Measurements from ENCODE around the gene LMO1. TPM values are rescaled to one million over a fixed set of nuclear protein-coding genes. Genes with fewer than 3 reads are reported as not detected.

Gene LMO1
- total and polyA plus RNA-seq, 9 of the 15 experiments (the other 6 are each of a cell fraction or from before 2014, with no cell fraction given), result not detected

DNA sequence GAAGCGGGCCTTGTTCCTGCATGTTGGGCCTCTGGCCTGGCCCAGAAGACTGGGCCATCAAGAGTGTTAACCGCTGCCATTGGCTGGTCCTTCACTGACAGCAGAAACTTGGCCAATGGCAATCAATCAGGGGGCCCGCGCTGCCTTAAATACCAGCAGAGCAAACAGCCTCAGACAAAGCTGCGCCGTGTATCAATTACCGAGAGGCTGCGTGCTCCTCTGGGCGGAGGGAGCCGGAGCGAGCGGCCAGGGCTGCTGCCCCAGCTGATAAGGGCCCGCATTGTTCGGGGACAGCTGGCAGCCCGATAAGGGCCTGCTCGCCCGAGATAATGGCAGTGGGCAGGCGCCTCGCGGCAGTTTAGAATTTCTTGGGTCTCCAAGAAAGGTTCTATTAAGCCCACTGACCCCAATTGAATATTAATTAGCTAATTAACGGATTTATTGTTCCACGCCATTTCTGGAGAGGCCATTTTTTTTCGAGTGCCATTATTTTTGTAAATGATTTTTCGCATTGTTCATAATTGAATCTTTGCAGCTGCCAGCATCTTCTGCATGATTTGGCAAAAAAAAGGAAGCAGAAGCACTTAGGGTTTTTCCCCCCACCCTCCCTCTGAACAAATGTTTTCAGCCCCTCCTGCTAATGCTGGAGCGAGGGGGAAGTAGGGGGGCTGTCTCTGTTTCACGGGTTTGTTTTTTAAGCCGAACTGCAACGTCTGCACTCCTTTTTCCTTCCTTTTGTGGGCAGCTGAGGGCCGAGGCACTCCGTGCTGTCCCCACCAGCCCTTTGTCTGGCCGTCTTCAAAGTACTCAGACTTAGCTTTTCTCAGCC is 57.2 kb downstream of the LMO1 start (continued):
- TF ChIP-seq ZBTB2 (IDR thresholded peaks at IDR 0.05), result peak; percentile 23; the same call in 1 of the 2 replicates
- peak; percentile 84 for TF ChIP-seq TEAD2 (tag; IDR thresholded peaks at IDR 0.05)
- TF ChIP-seq PHF21A (IDR thresholded peaks at IDR 0.05; ENCODE audit: borderline replicate concordance, low read depth), result peak; percentile 22; the same call in 1 of the 2 replicates
- peak; percentile 94 for TF ChIP-seq ZNF197 (CRISPR knock-in tag; IDR thresholded peaks at IDR 0.05; ENCODE audit: low read depth)
- TF ChIP-seq CEBPB (tag; IDR thresholded peaks at IDR 0.05), result no peak
- TF ChIP-seq NFE2L1 (tag; IDR thresholded peaks at IDR 0.05; ENCODE audit: borderline replicate concordance, low read depth), result no peak
- no peak for TF ChIP-seq HIVEP1 (CRISPR knock-in tag; IDR thresholded peaks at IDR 0.05)
- TF ChIP-seq JUNB (CRISPR knock-in tag; conservative IDR thresholded peaks at IDR 0.05), result no peak
- TF ChIP-seq ZBTB17 (CRISPR knock-in tag; IDR thresholded peaks at IDR 0.05), result peak; percentile 89
- TF ChIP-seq, protein P1, sequence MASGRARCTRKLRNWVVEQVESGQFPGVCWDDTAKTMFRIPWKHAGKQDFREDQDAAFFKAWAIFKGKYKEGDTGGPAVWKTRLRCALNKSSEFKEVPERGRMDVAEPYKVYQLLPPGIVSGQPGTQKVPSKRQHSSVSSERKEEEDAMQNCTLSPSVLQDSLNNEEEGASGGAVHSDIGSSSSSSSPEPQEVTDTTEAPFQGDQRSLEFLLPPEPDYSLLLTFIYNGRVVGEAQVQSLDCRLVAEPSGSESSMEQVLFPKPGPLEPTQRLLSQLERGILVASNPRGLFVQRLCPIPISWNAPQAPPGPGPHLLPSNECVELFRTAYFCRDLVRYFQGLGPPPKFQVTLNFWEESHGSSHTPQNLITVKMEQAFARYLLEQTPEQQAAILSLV (tag; IDR thresholded peaks at IDR 0.05), result no peak
- no peak for TF ChIP-seq ZSCAN32 (CRISPR knock-in tag; IDR thresholded peaks at IDR 0.05)
- TF ChIP-seq, protein P2, sequence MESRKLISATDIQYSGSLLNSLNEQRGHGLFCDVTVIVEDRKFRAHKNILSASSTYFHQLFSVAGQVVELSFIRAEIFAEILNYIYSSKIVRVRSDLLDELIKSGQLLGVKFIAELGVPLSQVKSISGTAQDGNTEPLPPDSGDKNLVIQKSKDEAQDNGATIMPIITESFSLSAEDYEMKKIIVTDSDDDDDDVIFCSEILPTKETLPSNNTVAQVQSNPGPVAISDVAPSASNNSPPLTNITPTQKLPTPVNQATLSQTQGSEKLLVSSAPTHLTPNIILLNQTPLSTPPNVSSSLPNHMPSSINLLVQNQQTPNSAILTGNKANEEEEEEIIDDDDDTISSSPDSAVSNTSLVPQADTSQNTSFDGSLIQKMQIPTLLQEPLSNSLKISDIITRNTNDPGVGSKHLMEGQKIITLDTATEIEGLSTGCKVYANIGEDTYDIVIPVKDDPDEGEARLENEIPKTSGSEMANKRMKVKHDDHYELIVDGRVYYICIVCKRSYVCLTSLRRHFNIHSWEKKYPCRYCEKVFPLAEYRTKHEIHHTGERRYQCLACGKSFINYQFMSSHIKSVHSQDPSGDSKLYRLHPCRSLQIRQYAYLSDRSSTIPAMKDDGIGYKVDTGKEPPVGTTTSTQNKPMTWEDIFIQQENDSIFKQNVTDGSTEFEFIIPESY (CRISPR knock-in tag; IDR thresholded peaks at IDR 0.05), result no peak
- peak; percentile 51 for TF ChIP-seq TAF1 (IDR thresholded peaks at IDR 0.05; ENCODE audit: control insufficient read depth, extremely low read depth, insufficient read depth, low read length, severe bottlenecking)
- peak; percentile 60; the same call in 1 of the 2 replicates for TF ChIP-seq MEF2D (tag; conservative IDR thresholded peaks at IDR 0.05; ENCODE audit: low read depth)
- TF ChIP-seq ETV6 (IDR thresholded peaks at IDR 0.05; ENCODE audit: borderline replicate concordance in 1 of 2, low read depth in 2 of 2, low read length in 1 of 2), result no peak
- no peak for TF ChIP-seq ETV6 (CRISPR knock-in tag; IDR thresholded peaks at IDR 0.05; ENCODE audit: borderline replicate concordance)
- peak; percentile 96 to 98 for TF ChIP-seq TEAD1 (CRISPR knock-in tag; IDR thresholded peaks at IDR 0.05)
- TF ChIP-seq, protein P3, sequence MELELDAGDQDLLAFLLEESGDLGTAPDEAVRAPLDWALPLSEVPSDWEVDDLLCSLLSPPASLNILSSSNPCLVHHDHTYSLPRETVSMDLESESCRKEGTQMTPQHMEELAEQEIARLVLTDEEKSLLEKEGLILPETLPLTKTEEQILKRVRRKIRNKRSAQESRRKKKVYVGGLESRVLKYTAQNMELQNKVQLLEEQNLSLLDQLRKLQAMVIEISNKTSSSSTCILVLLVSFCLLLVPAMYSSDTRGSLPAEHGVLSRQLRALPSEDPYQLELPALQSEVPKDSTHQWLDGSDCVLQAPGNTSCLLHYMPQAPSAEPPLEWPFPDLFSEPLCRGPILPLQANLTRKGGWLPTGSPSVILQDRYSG (tag; conservative IDR thresholded peaks at IDR 0.05; ENCODE audit: low read depth), result peak; percentile 79; the same call in 1 of the 2 replicates
- TF ChIP-seq POLR3A (IDR thresholded peaks at IDR 0.05; ENCODE audit: borderline replicate concordance, extremely low read depth, insufficient read depth, insufficient read length), result no peak
- TF ChIP-seq NR0B1 (IDR thresholded peaks at IDR 0.05; ENCODE audit: partially characterized antibody), result no peak
